GM13977 (cell line): Measurements from ENCODE around the gene UCN2.

ENCODE experiments used
- DNase-seq: peaks from one replicate; pipeline ENCODE4 v3.0.0; 2012; ENCODE audit warnings: low spot score
- in situ Hi-C: fragments of 300-500 bp; cut with MboI; formaldehyde crosslinking; loops from one replicate; pipeline ENCODE4 v1.12.0; 2022; ENCODE audit warnings: low sequenced_read_pairs, low pct_unique_long_range_greater_than_20kb, mixed read lengths, inconsistent platforms; ENCODE audit not compliant: unreplicated experiment
- TF ChIP-seq, protein P1 (sequence below): IDR thresholded peaks from 2 replicates; pipeline ENCODE4 v1.5.1; 2012; ENCODE audit warnings: mild to moderate bottlenecking, control low read depth; ENCODE audit not compliant: insufficient read depth; ENCODE audit errors: extremely low read depth, missing control alignments

UCN2 gene

GRCh38 chr3:48575366-48575765, 11.8 kb upstream of the UCN2 start:
- no peak for DNase-seq
- in situ Hi-C loops: no loop called here
- TF ChIP-seq, protein P1, sequence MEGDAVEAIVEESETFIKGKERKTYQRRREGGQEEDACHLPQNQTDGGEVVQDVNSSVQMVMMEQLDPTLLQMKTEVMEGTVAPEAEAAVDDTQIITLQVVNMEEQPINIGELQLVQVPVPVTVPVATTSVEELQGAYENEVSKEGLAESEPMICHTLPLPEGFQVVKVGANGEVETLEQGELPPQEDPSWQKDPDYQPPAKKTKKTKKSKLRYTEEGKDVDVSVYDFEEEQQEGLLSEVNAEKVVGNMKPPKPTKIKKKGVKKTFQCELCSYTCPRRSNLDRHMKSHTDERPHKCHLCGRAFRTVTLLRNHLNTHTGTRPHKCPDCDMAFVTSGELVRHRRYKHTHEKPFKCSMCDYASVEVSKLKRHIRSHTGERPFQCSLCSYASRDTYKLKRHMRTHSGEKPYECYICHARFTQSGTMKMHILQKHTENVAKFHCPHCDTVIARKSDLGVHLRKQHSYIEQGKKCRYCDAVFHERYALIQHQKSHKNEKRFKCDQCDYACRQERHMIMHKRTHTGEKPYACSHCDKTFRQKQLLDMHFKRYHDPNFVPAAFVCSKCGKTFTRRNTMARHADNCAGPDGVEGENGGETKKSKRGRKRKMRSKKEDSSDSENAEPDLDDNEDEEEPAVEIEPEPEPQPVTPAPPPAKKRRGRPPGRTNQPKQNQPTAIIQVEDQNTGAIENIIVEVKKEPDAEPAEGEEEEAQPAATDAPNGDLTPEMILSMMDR: no peak

GRCh38 chr3:48573973-48574585, 10.5 kb upstream of the UCN2 start:
- TF ChIP-seq, protein P1: no peak
- in situ Hi-C loops: no loop called here
- DNase-seq: no peak

- no peak for DNase-seq
- in situ Hi-C loops: no loop called here
- TF ChIP-seq, protein P1: no peak
Measured at GRCh38 chr3:48572517-48572916, 8.9 kb upstream of the UCN2 start.

DNA sequence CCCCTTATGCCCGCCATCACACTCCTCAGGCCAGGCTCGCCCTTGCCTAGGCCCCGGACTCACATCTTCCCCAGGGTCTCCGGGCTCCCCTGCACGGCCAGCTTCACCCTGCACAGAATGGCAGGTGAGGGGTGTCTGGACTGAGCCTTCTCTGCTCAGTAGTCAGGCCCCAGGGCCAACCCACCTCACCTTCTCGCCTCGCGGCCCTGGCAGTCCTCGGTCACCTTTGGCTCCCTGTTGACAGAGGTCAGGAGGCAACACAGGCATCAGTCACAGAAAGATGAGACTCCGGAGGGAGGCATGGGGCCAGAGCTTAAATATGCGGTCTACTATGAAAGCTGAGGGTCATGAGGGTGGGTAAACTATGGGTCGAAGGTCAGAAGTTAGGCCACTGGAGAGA, 8.4 kb upstream of the UCN2 start:
- TF ChIP-seq, protein P1: no peak
- in situ Hi-C loops: no loop called here
- DNase-seq: no peak

GRCh38 chr3:48569808-48570450, 6.3 kb upstream of the UCN2 start:
- DNase-seq: no peak
- in situ Hi-C loops: no loop called here
- TF ChIP-seq, protein P1: no peak

- in situ Hi-C loops: no loop called here
- TF ChIP-seq, protein P1: no peak
- DNase-seq: no peak
Measured at GRCh38 chr3:48569400-48569799, 5.8 kb upstream of the UCN2 start.

DNA sequence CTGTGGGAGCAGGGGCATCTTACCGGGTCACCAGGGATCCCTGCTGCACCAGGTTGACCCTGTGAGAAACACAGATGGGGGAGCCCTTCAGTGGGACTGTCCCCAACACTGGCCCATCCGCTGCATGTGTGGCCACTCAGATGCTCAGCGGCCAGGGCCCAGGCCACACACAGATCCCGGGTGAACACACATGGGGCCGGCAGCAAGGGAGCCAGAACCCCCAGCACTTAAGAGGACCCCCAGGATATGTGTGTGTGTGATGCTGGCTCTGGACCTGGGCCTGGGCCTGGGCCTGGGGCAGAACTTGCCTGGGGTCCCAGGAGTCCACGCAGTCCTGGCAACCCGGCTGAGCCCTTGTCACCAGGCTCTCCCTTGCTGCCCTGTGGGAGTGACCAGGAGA, 4.9 kb upstream of the UCN2 start:
- in situ Hi-C loops: no loop called here
- TF ChIP-seq, protein P1: no peak
- no peak for DNase-seq
